Tibial nerve (tissue), 3 donors: ENCODE results near the gene CYBB.

Source experiments
- CTCF ChIP-seq, 5 experiments: fragments of 200-600 bp in 3 of 5; fragments of 450-650 bp in 2 of 5; sonication (generic) in 3 of 5; IDR thresholded peaks; one replicate each; pipeline ENCODE4 v1.5.1; 2016 to 2019; ENCODE audit warnings: antibody characterized with exemption in 5 of 5, mild to moderate bottlenecking in 3 of 5, moderate library complexity in 2 of 5
- POLR2A ChIP-seq, 2 donors: fragments of 450-650 bp; IDR thresholded peaks; one replicate each; pipeline ENCODE4 v1.6.1; 2017; ENCODE audit warnings: antibody characterized with exemption in 2 of 2, mild to moderate bottlenecking in 2 of 2, moderate library complexity in 2 of 2

DNA sequence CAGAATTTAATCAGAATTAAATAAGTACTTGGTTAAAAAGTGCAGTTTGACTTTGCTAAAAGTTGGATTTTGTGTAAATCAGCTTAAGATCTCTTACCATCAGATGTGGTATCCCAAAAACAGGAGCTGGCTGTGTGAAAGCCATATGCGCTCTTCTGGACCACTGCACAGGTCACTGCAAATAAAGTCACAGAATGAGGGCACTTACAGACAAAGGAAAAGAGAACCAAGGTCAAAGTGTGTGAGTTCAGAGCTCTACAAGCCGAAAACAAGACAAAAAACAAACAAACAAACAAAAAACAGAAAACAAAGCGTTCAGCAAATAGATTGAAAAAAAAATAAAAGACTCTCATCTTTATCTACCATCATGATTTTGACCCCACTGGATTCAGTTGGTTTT is 61.1 kb downstream of the CYBB start:
- no peak for TF ChIP-seq POLR2A (IDR thresholded peaks at IDR 0.05)
- TF ChIP-seq CTCF (IDR thresholded peaks at IDR 0.05), result no peak
